Measurements from ENCODE around the gene RASL11B.

Gene RASL11B

DNA sequence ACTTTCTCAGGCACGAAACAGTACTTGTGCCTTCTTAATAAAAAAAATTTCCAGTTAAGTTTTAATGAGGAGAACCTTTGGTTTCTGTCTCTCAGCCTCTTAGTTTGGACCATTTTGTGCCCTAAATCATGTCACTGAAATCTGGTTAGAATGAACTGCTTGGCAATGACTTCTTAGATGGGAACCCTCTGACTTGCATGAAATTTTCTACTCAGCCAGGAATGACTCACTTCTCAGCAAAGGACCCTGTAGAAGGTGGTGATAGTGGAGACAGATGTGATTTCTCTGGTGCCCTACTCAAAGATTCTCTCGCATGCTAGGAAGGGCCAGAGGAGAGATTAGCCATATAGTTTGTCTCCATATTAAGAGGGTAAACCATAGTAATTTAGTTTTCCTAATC, 50.5 kb downstream of the RASL11B start:
- in situ Hi-C loops (cut with MboI; ENCODE audit: low sequenced_read_pairs), result no loop called here

DNA sequence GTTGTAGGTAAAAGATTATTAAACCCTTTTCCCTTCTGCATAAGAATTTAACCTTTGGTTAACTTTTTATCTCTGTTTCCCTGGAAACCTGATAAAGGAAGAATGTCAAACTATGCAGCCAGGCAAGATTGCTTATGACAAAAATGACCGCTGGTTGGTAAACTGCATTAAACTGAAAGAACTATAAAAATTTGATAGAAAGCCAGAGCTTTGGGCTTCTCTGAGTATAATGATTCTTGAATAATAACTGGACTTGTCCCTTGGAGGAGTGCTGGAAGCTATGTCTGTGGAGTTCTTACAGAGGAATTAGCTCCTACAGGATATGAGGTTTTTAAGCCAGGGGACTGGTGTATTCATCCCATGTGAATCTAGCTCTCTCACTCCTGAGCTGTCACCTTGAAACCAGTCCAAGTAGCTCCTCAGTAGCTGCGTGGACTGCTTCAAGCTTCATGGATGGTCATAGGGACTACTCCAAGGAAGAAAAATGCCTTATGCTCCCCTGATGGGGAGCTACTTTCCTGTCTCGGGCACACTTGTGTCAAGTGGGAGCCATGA, 52.0 kb downstream of the RASL11B start:
- in situ Hi-C loops (cut with MboI; ENCODE audit: low sequenced_read_pairs), result no loop called here

DNA sequence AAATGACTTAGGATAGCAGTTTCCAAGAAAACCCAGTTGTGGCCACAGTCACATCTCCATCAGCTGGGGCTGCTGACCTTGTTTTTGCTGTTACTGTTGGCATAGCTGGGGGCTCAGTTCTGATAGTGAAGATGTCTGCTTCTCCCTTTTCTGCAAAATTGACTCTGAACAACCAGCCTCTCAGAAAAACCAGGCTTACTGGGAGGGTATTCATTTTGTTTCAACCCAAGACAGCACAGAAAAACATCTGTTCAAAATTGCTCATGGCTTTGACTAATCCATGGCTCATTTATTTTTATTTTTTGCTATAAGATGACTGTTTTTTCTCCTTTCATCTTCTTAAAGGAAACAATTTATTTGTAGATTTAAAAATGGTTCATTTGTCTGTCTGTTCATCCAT, 53.1 kb downstream of the RASL11B start:
- in situ Hi-C loops (cut with MboI; ENCODE audit: low sequenced_read_pairs), result no loop called here

DNA sequence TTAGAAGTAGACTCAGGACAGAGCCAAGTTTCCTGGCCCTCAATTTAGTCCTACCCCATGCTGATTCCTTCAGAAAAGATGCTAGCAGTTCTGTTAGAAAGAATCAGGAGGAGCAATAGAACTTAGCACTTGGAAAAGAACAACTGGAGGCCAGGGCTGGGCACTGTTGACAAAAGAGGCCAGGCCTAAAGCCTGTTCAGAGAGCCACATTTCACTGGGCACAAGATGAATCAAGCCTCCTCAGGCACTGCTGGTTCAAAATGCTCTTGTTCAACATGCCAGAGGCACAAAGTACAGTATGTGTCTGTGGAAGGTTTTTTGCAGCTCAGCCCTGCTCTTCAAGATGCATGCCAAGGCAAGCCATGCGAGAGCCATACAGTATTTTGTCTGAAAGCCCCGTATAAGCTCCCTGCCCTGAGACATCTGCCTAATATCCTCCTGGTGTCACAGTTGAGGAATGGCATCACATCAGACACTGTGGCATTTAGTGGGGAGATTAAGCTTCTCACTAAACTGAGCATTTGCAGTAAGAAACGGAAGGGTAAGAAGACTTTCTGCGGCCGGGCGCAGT, 53.7 kb downstream of the RASL11B start:
- in situ Hi-C loops (cut with MboI; ENCODE audit: low sequenced_read_pairs), result no loop called here
